Prostate gland (tissue), 2 donors: ENCODE results near the gene TJP3. TPM values are rescaled to one million over a fixed set of nuclear protein-coding genes. Genes with fewer than 3 reads are reported as not detected.

Experiments
- DNase-seq: peaks from one replicate; pipeline ENCODE4 v3.0.0-alpha.2; 2019; ENCODE audit warnings: low spot score
- H3K27ac ChIP-seq, 2 donors: fragments of 200-600 bp; sonication (generic); 2 replicates each; pipeline ENCODE4 v1.5.1; 2017 to 2019
- H3K27me3 ChIP-seq: fragments of 200-600 bp; sonication (generic); replicated peaks from 2 replicates; pipeline ENCODE4 v1.5.1; 2019; ENCODE audit not compliant: insufficient read depth
- H3K36me3 ChIP-seq, 2 donors: fragments of 200-600 bp; sonication (generic); 1 replicate in 1 of 2; 2 replicates in 1 of 2; pipeline versions ENCODE4 v1.5.1 to v1.8.1; 2017 to 2019
- H3K4me1 ChIP-seq: fragments of 200-600 bp; sonication (generic); replicated peaks from 2 replicates; pipeline ENCODE4 v1.5.1; 2019
- H3K4me3 ChIP-seq, 2 donors: fragments of 200-600 bp; sonication (generic); 2 replicates each; pipeline ENCODE4 v1.5.1; 2017 to 2019
- H3K9me3 ChIP-seq: fragments of 200-600 bp; sonication (generic); 2 replicates; pipeline ENCODE4 v1.5.1; 2017
- POLR2A ChIP-seq: fragments of 450-650 bp; IDR thresholded peaks from one replicate; pipeline ENCODE4 v1.6.1; 2016; ENCODE audit warnings: antibody characterized with exemption, mild to moderate bottlenecking
- POLR2AphosphoS5 ChIP-seq: sonication (generic); formaldehyde crosslinking; IDR thresholded peaks from one replicate; pipeline ENCODE4 v1.6.1; 2017; ENCODE audit warnings: antibody characterized with exemption
- WGBS: methylation state at CpG from one replicate; pipeline ENCODE4 v1.1.5; 2018; 5-methylcytosine and 5-hydroxymethylcytosine counted together
- intact Hi-C: fragments of 100-400 bp; cut with DNase I; formaldehyde crosslinking; loops from one replicate; pipeline ENCODE4 v1.14.2; 2022
- total RNA-seq, 2 donors: library from RNA; depleted of rRNA; stranded (reverse); fragments of >200 nt; gene quantifications; one replicate each; pipeline ENCODE4 v1.1.0, GENCODE V29; 2016
- TF ChIP-seq, protein P1 (sequence below), 4 experiments: fragments of 200-600 bp in 2 of 4; fragments of 450-650 bp in 2 of 4; sonication (generic) in 2 of 4; IDR thresholded peaks; 1 replicate in 3 of 4; 2 replicates in 1 of 4; pipeline ENCODE4 v1.5.1; 2016 to 2019; ENCODE audit warnings: antibody characterized with exemption in 4 of 4, mild to moderate bottlenecking in 2 of 4, moderate library complexity in 2 of 4

The TJP3 gene
- total RNA-seq, 2 donors from 2014 or later: 14.6 to 17.8 TPM

DNA sequence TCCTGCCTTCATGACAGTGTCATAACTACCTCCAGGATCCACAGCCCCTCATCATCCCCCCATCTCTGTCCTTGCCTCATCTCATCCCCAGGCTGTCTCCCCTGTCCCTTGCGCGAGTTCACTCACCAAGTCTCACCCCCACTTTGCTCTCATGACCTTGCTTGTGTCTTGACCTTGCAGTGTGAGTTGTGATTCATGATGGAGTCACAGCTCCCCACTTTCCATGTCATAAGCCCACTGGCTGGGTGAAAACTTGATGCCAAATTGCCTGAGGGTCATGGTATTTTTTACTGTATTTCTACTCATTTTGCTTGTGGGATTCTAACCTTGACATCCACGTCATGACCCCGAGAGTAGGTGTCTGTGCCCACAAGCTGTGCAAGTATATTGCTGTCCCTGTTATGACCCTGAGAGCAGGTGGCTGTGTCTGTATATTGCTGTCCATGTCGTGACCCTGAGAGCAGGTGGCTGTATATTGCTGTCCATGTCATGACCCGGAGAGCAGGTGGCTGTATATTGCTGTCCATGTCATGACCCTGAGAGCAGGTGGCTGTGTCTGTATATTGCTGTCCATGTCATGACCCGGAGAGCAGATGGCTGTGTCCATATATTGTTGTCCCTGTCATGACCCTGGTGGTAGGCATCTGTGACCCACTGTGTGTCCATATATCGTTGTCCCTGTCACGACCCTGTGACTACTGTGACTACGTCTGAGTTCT, 29.5 kb downstream of the TJP3 start:
- Histone ChIP-seq H3K27ac (no peak overlapping the region), H3K4me3 (no peak overlapping the region), H3K27me3 (no peaks in the 10 kb centered on the region), H3K4me1 (no peaks in the 10 kb centered on the region), H3K36me3 (no peaks in the 10 kb centered on the region), H3K9me3 (no peaks in the 10 kb centered on the region)
- no peak for DNase-seq
- intact Hi-C loops: no loop called here
- 91% methylated on average over 10 of the region's 10 CpGs for WGBS
- TF ChIP-seq POLR2AphosphoS5 (no peak), POLR2A (no peak)
- TF ChIP-seq, protein P1, sequence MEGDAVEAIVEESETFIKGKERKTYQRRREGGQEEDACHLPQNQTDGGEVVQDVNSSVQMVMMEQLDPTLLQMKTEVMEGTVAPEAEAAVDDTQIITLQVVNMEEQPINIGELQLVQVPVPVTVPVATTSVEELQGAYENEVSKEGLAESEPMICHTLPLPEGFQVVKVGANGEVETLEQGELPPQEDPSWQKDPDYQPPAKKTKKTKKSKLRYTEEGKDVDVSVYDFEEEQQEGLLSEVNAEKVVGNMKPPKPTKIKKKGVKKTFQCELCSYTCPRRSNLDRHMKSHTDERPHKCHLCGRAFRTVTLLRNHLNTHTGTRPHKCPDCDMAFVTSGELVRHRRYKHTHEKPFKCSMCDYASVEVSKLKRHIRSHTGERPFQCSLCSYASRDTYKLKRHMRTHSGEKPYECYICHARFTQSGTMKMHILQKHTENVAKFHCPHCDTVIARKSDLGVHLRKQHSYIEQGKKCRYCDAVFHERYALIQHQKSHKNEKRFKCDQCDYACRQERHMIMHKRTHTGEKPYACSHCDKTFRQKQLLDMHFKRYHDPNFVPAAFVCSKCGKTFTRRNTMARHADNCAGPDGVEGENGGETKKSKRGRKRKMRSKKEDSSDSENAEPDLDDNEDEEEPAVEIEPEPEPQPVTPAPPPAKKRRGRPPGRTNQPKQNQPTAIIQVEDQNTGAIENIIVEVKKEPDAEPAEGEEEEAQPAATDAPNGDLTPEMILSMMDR (IDR thresholded peaks at IDR 0.05): no peak

DNA sequence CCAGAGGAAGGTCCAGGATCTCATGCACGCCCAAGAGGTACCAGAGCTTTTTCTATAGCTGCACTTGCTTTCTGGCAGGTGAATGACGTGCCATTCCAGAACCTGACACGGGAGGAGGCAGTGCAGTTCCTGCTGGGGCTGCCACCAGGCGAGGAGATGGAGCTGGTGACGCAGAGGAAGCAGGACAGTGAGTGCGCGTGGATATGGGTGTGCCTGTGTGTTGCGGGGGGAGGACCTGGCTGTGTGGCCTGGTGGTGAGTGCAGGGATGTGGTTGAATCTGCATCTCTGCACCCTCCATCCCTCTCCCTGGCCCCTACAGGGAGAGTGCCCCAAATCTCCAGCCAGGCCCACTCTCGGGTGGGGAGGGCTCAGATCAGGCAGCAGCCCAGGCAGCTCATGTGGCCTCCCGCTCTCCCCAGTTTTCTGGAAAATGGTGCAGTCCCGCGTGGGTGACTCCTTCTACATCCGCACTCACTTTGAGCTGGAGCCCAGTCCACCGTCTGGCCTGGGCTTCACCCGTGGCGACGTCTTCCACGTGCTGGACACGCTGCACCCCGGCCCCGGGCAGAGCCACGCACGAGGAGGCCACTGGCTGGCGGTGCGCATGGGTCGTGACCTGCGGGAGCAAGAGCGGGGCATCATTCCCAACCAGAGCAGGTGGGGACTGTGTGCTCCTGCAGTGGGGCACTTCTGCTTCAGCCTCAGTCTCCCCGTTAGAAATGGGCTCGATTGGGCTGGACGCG, 30.5 kb downstream of the TJP3 start:
- H3K36me3 ChIP-seq: no peaks in the 10 kb centered on the region
- H3K9me3 ChIP-seq: no peaks in the 10 kb centered on the region
- no peak overlapping the region for H3K27ac ChIP-seq
- H3K4me3 ChIP-seq: no peak overlapping the region
- DNase-seq: no peak
- intact Hi-C loops: no loop called here
- 92% methylated on average over 32 of the region's 32 CpGs for WGBS
- H3K4me1 ChIP-seq: no peaks in the 10 kb centered on the region
- no peak for TF ChIP-seq POLR2AphosphoS5
- TF ChIP-seq, protein P1 (IDR thresholded peaks at IDR 0.05): no peak
- H3K27me3 ChIP-seq: no peaks in the 10 kb centered on the region

DNA sequence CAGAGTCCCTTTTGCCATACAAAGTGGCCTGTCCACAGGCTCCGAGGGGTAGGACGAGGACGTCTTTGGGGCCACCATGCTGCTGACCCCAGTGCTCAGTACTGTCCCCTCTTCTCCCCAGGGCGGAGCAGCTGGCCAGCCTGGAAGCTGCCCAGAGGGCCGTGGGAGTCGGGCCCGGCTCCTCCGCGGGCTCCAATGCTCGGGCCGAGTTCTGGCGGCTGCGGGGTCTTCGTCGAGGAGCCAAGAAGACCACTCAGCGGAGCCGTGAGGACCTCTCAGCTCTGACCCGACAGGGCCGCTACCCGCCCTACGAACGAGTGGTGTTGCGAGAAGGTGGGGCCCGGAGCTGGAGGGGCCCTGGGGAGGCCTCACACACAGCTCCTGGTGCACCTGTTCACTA, 32.2 kb downstream of the TJP3 start:
- TF ChIP-seq POLR2A (no peak), POLR2AphosphoS5 (no peak)
- TF ChIP-seq, protein P1 (IDR thresholded peaks at IDR 0.05): no peak
- Histone ChIP-seq H3K9me3 (no peaks in the 10 kb centered on the region), H3K36me3 (no peaks in the 10 kb centered on the region), H3K4me1 (no peaks in the 10 kb centered on the region), H3K27ac (no peak overlapping the region), H3K27me3 (no peaks in the 10 kb centered on the region), H3K4me3 (no peak overlapping the region)
- no peak for DNase-seq
- WGBS: 94% methylated on average over 22 of the region's 24 CpGs
- intact Hi-C loops: no loop called here

DNA sequence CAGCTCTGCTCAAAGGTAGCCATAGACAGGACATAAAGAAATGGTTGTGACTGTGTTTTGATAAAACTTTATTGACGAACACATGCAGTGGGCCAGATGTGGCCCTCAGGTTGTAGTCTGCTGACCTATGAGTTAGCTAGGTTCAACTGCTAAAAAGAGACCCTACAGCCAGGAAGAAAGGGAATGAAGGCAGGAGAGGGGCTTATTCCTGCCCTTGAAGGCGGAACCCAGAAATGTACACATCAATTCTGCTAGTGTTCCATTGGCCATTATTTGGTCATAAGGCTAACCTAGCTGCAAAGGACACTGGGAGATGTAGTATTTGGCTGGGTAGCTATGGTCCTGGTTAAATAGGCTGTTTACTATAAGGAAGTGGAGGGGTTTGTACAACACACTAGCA, 35.3 kb downstream of the TJP3 start:
- DNase-seq: no peak
- 96% methylated on average over 2 of the region's 2 CpGs for WGBS
- Histone ChIP-seq H3K27me3 (no peaks in the 10 kb centered on the region), H3K9me3 (no peaks in the 10 kb centered on the region), H3K4me3 (no peak overlapping the region), H3K36me3 (no peaks in the 10 kb centered on the region), H3K4me1 (no peaks in the 10 kb centered on the region), H3K27ac (no peak overlapping the region)
- TF ChIP-seq, protein P1 (IDR thresholded peaks at IDR 0.05): no peak
- TF ChIP-seq POLR2AphosphoS5: no peak
- no peak for TF ChIP-seq POLR2A
- intact Hi-C loops: no loop called here
